KMS-11 (cell line): Measurements from ENCODE around the gene POU2F1.

Experiments used
- H2AFZ ChIP-seq: fragments of 200-600 bp; sonication (generic); 2 replicates; pipeline ENCODE4 v1.6.1; 2016; ENCODE audit warnings: antibody characterized with exemption, mixed run types, low read depth
- H3K27ac ChIP-seq: fragments of 200-600 bp; sonication (generic); 2 replicates; pipeline ENCODE4 v1.6.1; 2016; ENCODE audit warnings: mild to moderate bottlenecking, mixed run types
- H3K27me3 ChIP-seq: fragments of 200-600 bp; sonication (generic); 2 replicates; pipeline ENCODE4 v1.6.1; 2017; ENCODE audit warnings: mild to moderate bottlenecking, low read depth, mixed run types, moderate library complexity; ENCODE audit not compliant: insufficient read depth
- H3K36me3 ChIP-seq: fragments of 200-600 bp; sonication (generic); 2 replicates; pipeline ENCODE4 v1.6.1; 2017; ENCODE audit warnings: mild to moderate bottlenecking, mixed run types; ENCODE audit not compliant: insufficient read depth
- H3K4me1 ChIP-seq: fragments of 200-600 bp; sonication (generic); 2 replicates; pipeline ENCODE4 v1.6.1; 2016; ENCODE audit warnings: mild to moderate bottlenecking, low read depth, mixed run types; ENCODE audit not compliant: poor library complexity, severe bottlenecking
- H3K4me2 ChIP-seq: fragments of 200-600 bp; sonication (generic); 2 replicates; pipeline ENCODE4 v1.7.0; 2016; ENCODE audit warnings: mild to moderate bottlenecking, mixed run types
- H3K4me3 ChIP-seq: fragments of 200-600 bp; sonication (generic); IDR thresholded peaks from 2 replicates; pipeline ENCODE4 v1.6.1; 2017; ENCODE audit warnings: low read depth, low read length, mixed read lengths; ENCODE audit not compliant: insufficient read depth
- H3K79me2 ChIP-seq: fragments of 200-600 bp; sonication (generic); 2 replicates; pipeline ENCODE4 v1.6.1; 2016; ENCODE audit warnings: low read depth, mixed run types; ENCODE audit not compliant: insufficient read depth
- H3K9ac ChIP-seq: fragments of 200-600 bp; sonication (generic); 2 replicates; pipeline ENCODE4 v1.6.1; 2016; ENCODE audit warnings: mild to moderate bottlenecking, mixed run types
- H4K20me1 ChIP-seq: fragments of 200-600 bp; sonication (generic); 2 replicates; pipeline ENCODE4 v1.6.1; 2016; ENCODE audit warnings: mild to moderate bottlenecking, mixed run types; ENCODE audit not compliant: insufficient read depth
- TF ChIP-seq, protein P1 (sequence below): fragments of 200-600 bp; sonication (generic); conservative IDR thresholded peaks from 2 replicates; pipeline ENCODE4 v1.6.1; 2017; ENCODE audit warnings: low read depth, mild to moderate bottlenecking, antibody characterized with exemption, low read length, moderate library complexity, mixed read lengths

The POU2F1 gene

DNA sequence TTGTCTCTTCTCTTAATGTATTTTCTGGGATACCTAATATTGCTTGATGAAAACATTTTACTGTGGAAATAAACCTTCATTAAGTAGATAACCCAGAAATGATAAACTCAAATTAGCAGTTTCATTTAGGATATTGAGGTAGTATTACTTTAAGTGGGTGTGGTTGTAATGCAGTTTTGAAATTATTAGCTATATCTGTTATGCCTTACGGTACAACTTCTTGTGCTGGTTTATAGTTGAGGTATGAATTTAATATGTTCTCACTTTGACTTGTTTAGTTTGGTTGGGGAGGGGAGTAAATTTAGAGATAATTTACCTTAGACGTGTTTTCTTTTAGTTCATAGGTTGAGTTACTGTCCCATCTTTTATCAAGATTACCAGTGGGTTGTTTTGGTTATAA, 111.0 kb downstream of the POU2F1 start:
- no peaks in the 10 kb centered on the region for H3K36me3 ChIP-seq
- no peak overlapping the region for H3K27ac ChIP-seq
- no peaks in the 10 kb centered on the region for H3K27me3 ChIP-seq
- no peak overlapping the region for H3K9ac ChIP-seq
- H2AFZ ChIP-seq = no peak overlapping the region
- TF ChIP-seq, protein P1, sequence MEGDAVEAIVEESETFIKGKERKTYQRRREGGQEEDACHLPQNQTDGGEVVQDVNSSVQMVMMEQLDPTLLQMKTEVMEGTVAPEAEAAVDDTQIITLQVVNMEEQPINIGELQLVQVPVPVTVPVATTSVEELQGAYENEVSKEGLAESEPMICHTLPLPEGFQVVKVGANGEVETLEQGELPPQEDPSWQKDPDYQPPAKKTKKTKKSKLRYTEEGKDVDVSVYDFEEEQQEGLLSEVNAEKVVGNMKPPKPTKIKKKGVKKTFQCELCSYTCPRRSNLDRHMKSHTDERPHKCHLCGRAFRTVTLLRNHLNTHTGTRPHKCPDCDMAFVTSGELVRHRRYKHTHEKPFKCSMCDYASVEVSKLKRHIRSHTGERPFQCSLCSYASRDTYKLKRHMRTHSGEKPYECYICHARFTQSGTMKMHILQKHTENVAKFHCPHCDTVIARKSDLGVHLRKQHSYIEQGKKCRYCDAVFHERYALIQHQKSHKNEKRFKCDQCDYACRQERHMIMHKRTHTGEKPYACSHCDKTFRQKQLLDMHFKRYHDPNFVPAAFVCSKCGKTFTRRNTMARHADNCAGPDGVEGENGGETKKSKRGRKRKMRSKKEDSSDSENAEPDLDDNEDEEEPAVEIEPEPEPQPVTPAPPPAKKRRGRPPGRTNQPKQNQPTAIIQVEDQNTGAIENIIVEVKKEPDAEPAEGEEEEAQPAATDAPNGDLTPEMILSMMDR = no peak
- H3K4me1 ChIP-seq = peaks cover 7% of the 10 kb centered on the region
- H3K79me2 ChIP-seq = no peaks in the 10 kb centered on the region
- no peaks in the 10 kb centered on the region for H4K20me1 ChIP-seq
- H3K4me2 ChIP-seq = no peak overlapping the region
- no peak overlapping the region for H3K4me3 ChIP-seq

DNA sequence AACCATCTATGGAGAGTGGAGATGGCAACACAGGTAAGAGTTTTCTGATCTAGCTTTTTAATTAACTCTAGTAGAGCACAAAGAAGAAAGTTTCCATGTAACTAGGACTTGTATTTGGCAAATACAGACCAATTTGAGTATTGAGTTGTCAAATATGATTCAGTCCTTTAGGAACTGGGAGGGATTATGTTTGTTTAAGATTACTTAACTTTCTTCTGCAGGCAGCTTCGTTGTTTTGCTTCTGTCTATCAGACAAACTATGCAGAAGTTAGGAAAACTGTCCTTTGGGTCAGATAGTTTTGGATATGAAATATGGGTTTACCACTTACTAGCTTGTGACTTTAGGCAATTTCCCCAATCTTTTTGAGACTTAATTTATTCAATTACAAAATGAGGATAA, 111.8 kb downstream of the POU2F1 start:
- no peaks in the 10 kb centered on the region for H3K36me3 ChIP-seq
- H3K27ac ChIP-seq = no peak overlapping the region
- no peaks in the 10 kb centered on the region for H3K27me3 ChIP-seq
- H4K20me1 ChIP-seq = no peaks in the 10 kb centered on the region
- H3K4me2 ChIP-seq = no peak overlapping the region
- TF ChIP-seq, protein P1 = no peak
- H3K9ac ChIP-seq = no peak overlapping the region
- no peaks in the 10 kb centered on the region for H3K79me2 ChIP-seq
- H2AFZ ChIP-seq = no peak overlapping the region
- no peak overlapping the region for H3K4me3 ChIP-seq
- peaks cover 7% of the 10 kb centered on the region for H3K4me1 ChIP-seq

DNA sequence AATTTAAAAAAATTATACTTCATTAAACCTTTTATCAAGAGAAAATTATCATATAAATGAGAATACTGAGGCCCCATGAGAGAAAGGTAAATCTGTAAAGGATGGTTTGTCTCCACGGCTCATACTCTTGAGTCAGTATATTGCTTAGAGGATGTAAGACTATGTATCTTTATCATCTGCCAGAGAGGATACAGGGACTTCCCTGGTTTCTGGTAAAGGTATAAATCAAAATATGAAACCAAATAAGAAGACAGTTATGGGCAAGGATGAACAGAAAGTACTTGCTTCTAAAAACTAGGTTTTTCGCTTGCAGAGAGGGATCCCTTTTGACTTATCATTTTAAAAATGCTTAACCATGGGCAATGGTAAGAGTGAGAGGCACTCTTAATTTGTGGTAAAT, 112.4 kb downstream of the POU2F1 start:
- Histone ChIP-seq H3K9ac (no peak overlapping the region), H3K4me3 (no peak overlapping the region), H2AFZ (no peak overlapping the region), H3K27ac (no peak overlapping the region), H3K4me1 (peaks cover 7% of the 10 kb centered on the region), H4K20me1 (no peaks in the 10 kb centered on the region), H3K4me2 (no peak overlapping the region), H3K27me3 (no peaks in the 10 kb centered on the region), H3K79me2 (no peaks in the 10 kb centered on the region), H3K36me3 (no peaks in the 10 kb centered on the region)
- TF ChIP-seq, protein P1 = no peak

DNA sequence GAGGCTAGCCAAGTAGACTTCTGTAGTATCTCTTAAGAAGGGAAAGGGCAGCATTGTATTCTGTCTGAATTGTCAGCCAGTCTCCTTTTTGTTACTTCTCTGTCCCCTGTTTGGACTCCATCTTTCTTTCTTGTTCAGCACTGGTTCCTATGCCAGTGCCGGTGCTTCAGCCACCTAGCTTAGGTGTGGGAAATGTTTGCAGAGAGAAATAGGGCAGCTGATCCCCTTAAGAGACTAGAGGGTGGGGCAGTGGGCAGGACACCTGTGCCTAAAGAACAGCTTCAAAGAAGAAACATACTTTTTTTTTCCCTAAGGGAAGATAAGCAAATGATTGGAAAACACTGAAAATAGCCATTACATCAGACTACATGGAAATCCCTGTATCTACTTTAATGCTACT, 113.0 kb downstream of the POU2F1 start:
- H3K9ac ChIP-seq = no peak overlapping the region
- H3K4me1 ChIP-seq = peaks cover 7% of the 10 kb centered on the region
- H3K27me3 ChIP-seq = no peaks in the 10 kb centered on the region
- no peak overlapping the region for H2AFZ ChIP-seq
- H3K79me2 ChIP-seq = no peaks in the 10 kb centered on the region
- TF ChIP-seq, protein P1 = no peak
- no peak overlapping the region for H3K4me3 ChIP-seq
- no peaks in the 10 kb centered on the region for H3K36me3 ChIP-seq
- H4K20me1 ChIP-seq = no peaks in the 10 kb centered on the region
- H3K4me2 ChIP-seq = no peak overlapping the region
- no peak overlapping the region for H3K27ac ChIP-seq
